Head of caudate nucleus (tissue), 42 donors: ENCODE results near the gene PHTF2.
"Not testable (repeated sequence)": the region's sequence is repeated elsewhere in the genome, so short reads cannot be mapped to it uniquely, and the experiment has no call there.

Experiments
- DNase-seq, 42 donors: peaks; one replicate each; pipeline versions ENCODE4 v3.0.0 to v3.0.0-alpha.2; 2020 to 2021; ENCODE audit warnings: mixed read lengths in 7 of 42
- intact Hi-C: fragments of 100-400 bp; cut with DNase I; formaldehyde crosslinking; loops from one replicate; pipeline ENCODE4 v1.15.0; 2022

Gene PHTF2

GRCh38 chr7:77823787-77824186 lies 25.2 kb downstream of the PHTF2 start:
- DNase-seq = no peak
- intact Hi-C loops = no loop called here

- intact Hi-C loops = no loop called here
- no peak for DNase-seq
These were observed 26.1 kb downstream of the PHTF2 start for GRCh38 chr7:77824636-77825035.

- no peak for DNase-seq
- intact Hi-C loops = no loop called here
These were observed 26.6 kb downstream of the PHTF2 start for GRCh38 chr7:77825131-77825530.

DNA sequence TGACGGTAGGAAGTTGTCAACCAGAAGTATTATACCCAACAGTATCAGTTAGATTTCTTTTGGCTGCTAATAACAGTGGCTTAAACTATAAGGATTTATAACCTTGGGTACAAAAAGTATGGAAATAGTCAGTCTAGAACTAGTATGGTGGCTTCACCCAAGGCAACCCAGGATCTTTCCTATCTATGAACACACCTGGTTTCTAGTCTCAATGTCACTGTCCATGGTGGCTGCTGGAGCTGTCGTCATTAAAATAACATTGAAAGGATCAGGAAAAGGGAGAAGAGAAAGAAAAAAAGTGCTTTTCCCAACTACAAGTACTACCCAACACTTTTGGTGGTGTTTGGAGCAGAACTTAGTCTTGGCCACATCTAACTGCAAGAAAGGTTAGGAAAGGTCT lies 27.7 kb downstream of the PHTF2 start:
- DNase-seq = no peak
- intact Hi-C loops = no loop called here

- no peak for DNase-seq
- intact Hi-C loops = no loop called here
These were observed 29.4 kb downstream of the PHTF2 start for GRCh38 chr7:77827999-77828398.

DNA sequence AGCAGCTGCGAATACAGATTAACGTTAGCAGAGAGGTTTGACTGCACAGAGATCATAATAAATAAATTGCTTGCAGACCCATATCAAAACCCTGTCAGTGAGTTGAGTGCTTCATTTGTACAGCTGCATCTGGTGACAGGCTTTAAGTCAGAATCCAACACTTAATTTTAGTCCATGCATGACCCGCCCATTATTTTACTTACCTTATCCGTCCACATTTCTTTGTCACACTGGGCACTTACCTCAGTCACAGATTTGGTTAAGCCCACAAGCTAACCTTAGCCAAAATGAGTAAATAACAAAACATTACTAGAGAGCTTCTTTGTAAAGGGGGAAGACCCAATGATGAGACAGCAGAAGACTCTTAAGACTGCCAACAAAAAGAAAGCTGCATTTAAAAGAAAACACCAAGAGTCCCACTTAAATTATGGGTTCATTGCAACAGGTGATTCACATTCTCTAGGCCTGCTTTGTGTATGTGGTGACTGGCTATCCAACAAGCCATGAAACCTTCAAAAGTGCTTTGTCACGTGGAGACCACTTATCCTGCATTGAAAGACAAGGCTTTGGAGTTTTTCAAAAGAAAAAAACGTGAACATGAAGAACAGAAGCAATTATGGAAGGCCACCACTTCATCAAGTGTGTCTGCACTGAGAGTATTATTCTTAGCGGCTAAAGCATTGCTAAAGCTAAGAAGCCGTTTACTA lies 32.2 kb downstream of the PHTF2 start:
- intact Hi-C loops = no loop called here
- no peak for DNase-seq

DNA sequence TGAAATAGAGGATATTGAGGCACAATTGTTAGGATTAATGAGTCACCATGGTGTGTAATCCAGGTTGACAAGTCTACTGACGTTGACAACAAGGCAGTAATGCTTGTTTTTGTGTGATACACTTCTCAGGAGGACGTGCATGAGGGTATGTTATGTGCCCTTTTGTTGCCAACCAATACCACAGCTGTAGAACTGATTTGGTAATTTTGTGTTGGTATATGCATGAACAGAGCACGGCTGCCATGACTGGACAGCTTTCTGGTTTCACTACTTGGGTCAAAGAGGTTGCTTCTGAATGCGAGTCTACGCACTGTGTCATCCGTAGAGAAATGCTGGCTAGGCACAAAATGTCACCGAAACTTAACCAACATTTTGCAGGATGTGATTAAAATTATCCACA lies 32.9 kb downstream of the PHTF2 start:
- intact Hi-C loops = no loop called here
- no peak for DNase-seq

DNA sequence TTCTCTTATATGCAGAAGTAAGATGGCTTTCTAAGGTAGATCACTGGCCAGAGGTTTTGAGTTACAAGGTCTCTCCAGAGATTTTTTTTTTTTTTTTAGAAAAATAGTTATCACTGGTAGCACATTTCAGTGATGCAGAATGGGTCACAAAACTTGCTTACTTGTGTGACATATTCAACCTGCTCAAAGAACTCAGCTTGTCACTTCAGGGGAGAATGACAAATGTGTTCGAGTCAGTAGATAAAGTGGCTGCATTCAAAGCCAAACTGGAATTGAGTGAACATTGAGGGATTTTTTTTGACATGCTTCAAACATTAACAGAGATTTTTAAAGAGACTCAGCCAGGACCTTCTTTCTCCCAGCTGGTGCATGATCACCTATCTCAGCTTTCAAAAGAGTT lies 33.4 kb downstream of the PHTF2 start:
- intact Hi-C loops = no loop called here
- DNase-seq = no peak

- intact Hi-C loops = no loop called here
These were observed 34.6 kb downstream of the PHTF2 start for GRCh38 chr7:77833136-77833535.

DNA sequence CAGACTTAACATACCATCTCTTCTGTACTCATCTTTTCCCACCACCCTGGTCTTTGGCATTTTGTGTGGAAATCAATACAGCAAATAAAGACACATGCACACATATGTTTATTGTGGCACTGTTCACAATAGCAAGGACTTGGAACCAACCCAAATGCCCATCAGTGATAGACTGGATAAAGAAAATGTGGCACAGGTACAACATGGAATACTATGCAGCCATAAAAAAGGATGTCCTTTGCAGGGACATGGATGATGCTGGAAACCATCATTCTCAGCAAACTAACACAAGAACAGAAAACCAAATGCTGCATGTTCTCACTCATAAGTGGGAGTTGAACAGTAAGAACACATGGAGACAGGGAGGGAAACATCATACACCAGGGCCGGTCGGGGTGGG lies 37.9 kb downstream of the PHTF2 start:
- intact Hi-C loops, DNase-seq: not testable (repeated sequence)

More at GRCh38 chr7:77833136-77833535, 34.6 kb downstream of the PHTF2 start:
- no peak for DNase-seq

DNA sequence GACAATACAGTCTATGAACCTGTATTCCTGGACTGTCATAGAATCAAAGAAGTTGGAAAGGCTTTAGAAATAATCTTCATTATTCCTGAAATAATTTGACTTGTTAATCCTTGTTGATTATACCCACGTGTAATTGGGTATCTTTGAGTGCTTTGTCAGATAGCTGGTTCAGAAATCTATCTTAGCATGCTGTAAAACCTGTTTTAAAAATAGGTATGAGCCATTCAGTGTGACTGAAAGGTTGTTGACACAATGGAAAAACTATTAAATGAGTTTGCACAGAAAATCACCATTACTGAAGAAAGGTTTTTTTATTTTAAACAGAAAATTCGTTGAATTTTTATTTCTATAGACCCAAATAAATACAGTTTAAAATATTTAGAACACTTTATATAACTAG lies 38.7 kb downstream of the PHTF2 start:
- no peak for DNase-seq

DNA sequence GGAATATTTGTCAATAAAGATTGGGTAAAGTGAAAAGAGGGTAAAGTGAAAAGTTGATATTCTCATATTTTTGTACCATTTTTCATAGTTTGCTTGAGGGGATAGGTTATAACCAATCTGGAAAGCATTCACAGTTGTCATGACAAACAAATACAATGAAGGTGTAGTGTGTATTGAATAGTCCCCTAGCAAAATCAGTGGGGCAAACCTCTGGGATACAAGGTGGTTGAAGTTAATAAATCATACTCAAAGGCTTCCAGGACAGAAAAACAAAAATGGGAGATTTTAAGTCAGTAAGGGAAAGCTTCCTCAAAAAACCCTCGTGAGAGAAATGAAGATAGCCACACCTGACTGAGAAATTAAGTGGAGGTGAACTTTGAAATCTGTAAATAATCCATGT lies 39.4 kb downstream of the PHTF2 start:
- intact Hi-C loops = no loop called here

More for the DNA sequence above, 38.7 kb downstream of the PHTF2 start:
- intact Hi-C loops = no loop called here

GRCh38 chr7:77838929-77839491 lies 40.4 kb downstream of the PHTF2 start:
- intact Hi-C loops = no loop called here
- no peak for DNase-seq

More for the DNA sequence above, 39.4 kb downstream of the PHTF2 start:
- no peak for DNase-seq

DNA sequence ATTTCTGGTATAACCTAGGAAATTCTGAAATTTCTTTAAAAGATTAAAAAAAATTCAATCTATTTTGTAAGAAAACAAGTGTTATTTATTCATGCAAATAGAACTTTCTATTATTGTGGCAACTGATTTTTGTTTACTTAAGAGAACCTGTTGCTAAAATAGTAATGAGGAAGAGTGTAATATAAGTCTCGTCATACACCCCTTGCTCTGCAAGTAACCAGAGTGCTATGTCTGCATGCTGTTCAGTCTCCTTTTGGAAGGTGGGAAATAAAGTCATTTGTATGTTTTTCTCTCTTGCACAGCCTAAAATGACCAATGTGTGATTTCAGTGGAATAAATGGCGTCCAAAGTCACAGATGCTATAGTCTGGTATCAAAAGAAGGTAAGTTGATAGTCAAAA lies 41.3 kb downstream of the PHTF2 start:
- intact Hi-C loops = no loop called here

DNA sequence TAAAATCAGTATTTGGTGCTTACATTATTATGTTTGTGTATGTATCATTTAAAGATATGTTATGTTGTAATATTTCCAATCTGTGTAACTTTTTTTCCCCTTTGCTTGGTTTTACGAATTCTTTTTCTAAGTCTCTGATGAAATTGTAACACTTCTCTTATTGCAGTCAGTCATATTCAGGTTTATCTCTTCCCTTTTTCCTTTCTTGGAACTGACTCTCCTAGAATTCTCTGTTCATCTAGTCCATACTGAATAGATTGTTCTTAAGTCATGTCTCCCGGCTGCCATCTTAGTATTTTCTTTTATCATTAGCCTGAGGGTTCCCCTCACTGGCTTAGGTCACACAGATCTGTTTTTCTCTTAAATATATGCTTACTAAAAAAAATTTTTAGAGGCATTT lies 44.6 kb downstream of the PHTF2 start:
- no peak for DNase-seq
- intact Hi-C loops = no loop called here

More for the DNA sequence above, 41.3 kb downstream of the PHTF2 start:
- no peak for DNase-seq

- intact Hi-C loops = no loop called here
- no peak for DNase-seq
These were observed 47.9 kb downstream of the PHTF2 start for GRCh38 chr7:77846317-77847092.

GRCh38 chr7:77855371-77856083 lies 57.0 kb downstream of the PHTF2 start:
- intact Hi-C loops = no loop called here
- peak in 41 of 42 donors; percentile 12 to 76 (median 50) for DNase-seq

- no peak for DNase-seq
- intact Hi-C loops = no loop called here
These were observed 59.7 kb downstream of the PHTF2 start for GRCh38 chr7:77858278-77858677.

- intact Hi-C loops = no loop called here
- no peak for DNase-seq
These were observed 60.8 kb downstream of the PHTF2 start for GRCh38 chr7:77859343-77859742.

DNA sequence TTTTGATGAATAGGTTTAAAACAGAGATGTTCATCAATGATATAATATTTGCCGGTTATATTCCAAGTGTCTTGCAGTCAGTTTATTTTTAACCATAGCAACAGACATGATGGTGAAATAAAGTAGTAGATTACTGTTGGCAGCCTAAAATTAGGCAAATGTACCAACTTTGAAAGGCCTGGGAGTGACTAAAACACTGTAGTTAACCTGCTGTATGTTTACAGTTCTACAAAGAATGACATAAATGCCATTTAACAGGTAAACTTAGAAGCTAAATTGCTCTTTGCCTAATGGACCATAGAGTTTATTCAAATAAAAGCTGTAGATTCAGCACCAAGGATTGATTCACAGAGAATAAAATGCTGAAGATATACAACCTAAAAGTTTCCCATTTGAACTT lies 64.1 kb downstream of the PHTF2 start:
- intact Hi-C loops = no loop called here
- no peak for DNase-seq
